RWPE2 (cell line): Measurements from ENCODE around the gene DDX17.

Experiments used
- ATAC-seq: fragments of 200-7000 bp; cut with Tn5 transposase; 3 replicates; pipeline ENCODE4 v1.9.1; 2021; ENCODE audit warnings: low read depth
- DNase-seq: peaks from one replicate; pipeline ENCODE4 v3.0.0-alpha.2; 2020; ENCODE audit warnings: low spot score
- H3K27ac ChIP-seq: fragments of 450-650 bp; 2 replicates; pipeline ENCODE4 v1.5.1; 2017; ENCODE audit warnings: mild to moderate bottlenecking; ENCODE audit not compliant: poor library complexity, severe bottlenecking
- H3K27me3 ChIP-seq: fragments of 250-450 bp; sonication (Bioruptor Pico); 2 replicates; pipeline ENCODE4 v1.5.1; 2021; ENCODE audit warnings: mild to moderate bottlenecking, moderate library complexity; ENCODE audit not compliant: insufficient read depth, poor library complexity, severe bottlenecking
- H3K36me3 ChIP-seq: fragments of 250-450 bp; sonication (Bioruptor Pico); 2 replicates; pipeline ENCODE4 v1.5.1; 2020; ENCODE audit warnings: low read depth, mild to moderate bottlenecking, moderate library complexity
- H3K4me1 ChIP-seq: fragments of 250-450 bp; sonication (Bioruptor Pico); 2 replicates; pipeline ENCODE4 v1.5.1; 2021; ENCODE audit warnings: mild to moderate bottlenecking, moderate library complexity; ENCODE audit not compliant: insufficient read depth, poor library complexity, severe bottlenecking
- H3K4me3 ChIP-seq: fragments of 250-450 bp; sonication (Bioruptor Pico); 2 replicates; pipeline ENCODE4 v1.5.1; 2021; ENCODE audit warnings: mild to moderate bottlenecking, moderate library complexity; ENCODE audit not compliant: severe bottlenecking
- H3K9me3 ChIP-seq: fragments of 250-450 bp; sonication (Bioruptor Pico); 2 replicates; pipeline ENCODE4 v1.5.1; 2021; ENCODE audit warnings: mild to moderate bottlenecking, moderate library complexity; ENCODE audit not compliant: severe bottlenecking
- TF ChIP-seq, protein P1 (sequence below): fragments of 450-650 bp; IDR thresholded peaks from one replicate; pipeline ENCODE4 v1.5.1; 2017; ENCODE audit warnings: mild to moderate bottlenecking, moderate library complexity; ENCODE audit not compliant: poor library complexity, severe bottlenecking

Gene DDX17

DNA sequence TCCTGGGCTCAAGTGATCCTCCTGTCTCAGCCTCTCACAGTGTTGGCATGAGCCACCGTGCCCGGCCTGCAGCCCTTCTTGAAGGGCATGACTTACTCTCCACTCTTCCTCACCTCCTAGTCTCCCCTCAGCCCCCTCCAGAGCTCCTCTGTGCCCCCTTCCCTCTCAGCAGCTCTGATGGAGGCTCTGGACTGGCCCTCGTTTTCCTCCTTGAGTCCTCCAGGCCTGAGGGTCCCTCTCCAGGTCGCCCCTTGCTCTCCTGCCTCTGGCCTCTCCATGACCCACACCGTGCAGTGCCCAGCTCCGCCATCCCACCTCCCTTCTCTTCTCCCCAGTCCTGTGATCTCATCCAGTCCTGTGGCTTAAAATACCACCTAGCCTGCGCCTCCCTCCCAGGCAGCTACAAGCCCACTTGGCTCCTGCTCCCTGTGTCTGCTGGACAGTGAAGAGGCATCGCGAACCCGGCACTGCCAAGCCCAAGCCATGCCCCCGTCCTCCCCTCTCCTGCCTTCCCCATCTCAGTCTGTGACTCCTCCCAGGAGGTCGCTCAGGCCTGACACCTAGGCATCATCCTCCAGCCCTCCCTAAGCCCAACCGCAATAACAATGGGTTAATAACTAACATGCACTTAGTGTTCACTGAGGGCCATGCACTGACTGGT is 63.0 kb downstream of the DDX17 start:
- no peaks in the 10 kb centered on the region for H3K4me1 ChIP-seq
- ATAC-seq (no peak; the same call in 2 of the 3 replicates), DNase-seq (no peak)
- no peaks in the 10 kb centered on the region for H3K9me3 ChIP-seq
- no peaks in the 10 kb centered on the region for H3K27me3 ChIP-seq
- no peak overlapping the region for H3K27ac ChIP-seq
- no peak overlapping the region for H3K4me3 ChIP-seq
- no peaks in the 10 kb centered on the region for H3K36me3 ChIP-seq
- TF ChIP-seq, protein P1, sequence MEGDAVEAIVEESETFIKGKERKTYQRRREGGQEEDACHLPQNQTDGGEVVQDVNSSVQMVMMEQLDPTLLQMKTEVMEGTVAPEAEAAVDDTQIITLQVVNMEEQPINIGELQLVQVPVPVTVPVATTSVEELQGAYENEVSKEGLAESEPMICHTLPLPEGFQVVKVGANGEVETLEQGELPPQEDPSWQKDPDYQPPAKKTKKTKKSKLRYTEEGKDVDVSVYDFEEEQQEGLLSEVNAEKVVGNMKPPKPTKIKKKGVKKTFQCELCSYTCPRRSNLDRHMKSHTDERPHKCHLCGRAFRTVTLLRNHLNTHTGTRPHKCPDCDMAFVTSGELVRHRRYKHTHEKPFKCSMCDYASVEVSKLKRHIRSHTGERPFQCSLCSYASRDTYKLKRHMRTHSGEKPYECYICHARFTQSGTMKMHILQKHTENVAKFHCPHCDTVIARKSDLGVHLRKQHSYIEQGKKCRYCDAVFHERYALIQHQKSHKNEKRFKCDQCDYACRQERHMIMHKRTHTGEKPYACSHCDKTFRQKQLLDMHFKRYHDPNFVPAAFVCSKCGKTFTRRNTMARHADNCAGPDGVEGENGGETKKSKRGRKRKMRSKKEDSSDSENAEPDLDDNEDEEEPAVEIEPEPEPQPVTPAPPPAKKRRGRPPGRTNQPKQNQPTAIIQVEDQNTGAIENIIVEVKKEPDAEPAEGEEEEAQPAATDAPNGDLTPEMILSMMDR, result no peak

DNA sequence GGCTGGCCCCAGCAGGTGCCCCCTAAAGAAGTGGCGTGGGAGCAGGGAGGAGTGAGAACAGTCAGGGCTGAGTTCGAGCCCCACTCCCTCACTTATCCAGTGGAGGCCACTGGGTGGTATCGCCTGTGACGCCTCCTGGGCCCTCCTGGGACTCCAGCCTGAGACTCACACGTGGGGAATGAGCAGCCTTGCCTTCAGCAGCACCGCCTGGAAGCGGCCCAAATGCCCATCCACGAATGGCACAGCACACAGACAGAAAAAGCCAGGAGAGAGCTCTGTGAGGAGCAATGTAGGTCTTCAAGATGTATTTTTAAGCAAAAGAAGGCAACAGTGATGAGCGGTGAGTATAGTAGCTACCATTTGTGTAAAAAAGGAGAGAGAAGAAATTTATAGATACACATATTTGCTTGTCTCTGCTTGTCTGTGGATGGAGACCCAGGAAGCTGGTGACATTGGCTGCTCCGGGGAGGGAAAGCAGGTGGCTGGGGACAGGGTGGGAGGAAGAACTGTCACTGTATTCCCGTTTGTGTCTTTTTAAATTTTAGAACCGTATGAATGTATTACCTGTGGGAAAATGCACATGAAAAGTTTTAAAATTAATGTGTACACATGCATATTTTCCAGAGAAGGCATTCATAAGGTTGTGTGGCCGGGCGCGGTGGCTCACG is 64.4 kb downstream of the DDX17 start:
- no peak overlapping the region for H3K27ac ChIP-seq
- no peaks in the 10 kb centered on the region for H3K36me3 ChIP-seq
- H3K4me1 ChIP-seq, result no peaks in the 10 kb centered on the region
- H3K9me3 ChIP-seq, result no peaks in the 10 kb centered on the region
- 0 out of 3 replicates have a peak, but pooled peaks have one; percentile 40 for ATAC-seq
- TF ChIP-seq, protein P1, result no peak
- H3K4me3 ChIP-seq, result no peak overlapping the region
- no peak for DNase-seq
- H3K27me3 ChIP-seq, result no peaks in the 10 kb centered on the region

DNA sequence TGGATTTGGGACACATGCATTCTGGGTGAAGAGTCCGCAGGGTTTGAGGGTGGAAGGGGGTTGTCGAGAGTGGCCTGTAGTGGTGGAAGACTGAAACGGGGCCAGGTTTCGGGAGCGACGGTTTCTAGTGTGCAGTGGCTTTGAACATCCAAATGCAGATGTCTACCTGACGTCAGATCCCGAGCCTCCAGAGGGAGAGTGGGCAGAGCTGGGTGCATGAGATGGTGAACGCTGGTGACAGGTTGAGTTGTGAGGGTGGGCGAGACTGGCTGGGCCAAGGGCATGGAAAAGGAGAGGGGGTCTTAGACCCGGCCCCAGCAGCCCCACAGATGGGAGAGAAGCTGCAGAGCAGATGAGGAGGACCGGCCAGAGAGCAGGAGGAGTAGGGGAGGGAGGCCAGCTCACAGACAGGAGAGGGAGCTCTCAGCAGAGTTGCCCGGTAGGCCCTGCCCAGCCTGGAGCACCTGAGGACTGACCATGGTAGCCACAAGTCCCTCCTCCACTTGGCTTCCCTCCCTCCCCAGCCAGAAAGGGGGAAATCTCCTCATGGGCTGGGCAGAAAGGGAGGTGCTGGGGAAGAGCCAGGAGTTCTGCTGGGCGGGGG is 65.3 kb downstream of the DDX17 start:
- H3K36me3 ChIP-seq, result no peaks in the 10 kb centered on the region
- no peak overlapping the region for H3K4me3 ChIP-seq
- DNase-seq, result no peak
- no peaks in the 10 kb centered on the region for H3K9me3 ChIP-seq
- H3K27ac ChIP-seq, result no peak overlapping the region
- ATAC-seq, result no peak
- TF ChIP-seq, protein P1, result no peak
- no peaks in the 10 kb centered on the region for H3K4me1 ChIP-seq
- H3K27me3 ChIP-seq, result no peaks in the 10 kb centered on the region

DNA sequence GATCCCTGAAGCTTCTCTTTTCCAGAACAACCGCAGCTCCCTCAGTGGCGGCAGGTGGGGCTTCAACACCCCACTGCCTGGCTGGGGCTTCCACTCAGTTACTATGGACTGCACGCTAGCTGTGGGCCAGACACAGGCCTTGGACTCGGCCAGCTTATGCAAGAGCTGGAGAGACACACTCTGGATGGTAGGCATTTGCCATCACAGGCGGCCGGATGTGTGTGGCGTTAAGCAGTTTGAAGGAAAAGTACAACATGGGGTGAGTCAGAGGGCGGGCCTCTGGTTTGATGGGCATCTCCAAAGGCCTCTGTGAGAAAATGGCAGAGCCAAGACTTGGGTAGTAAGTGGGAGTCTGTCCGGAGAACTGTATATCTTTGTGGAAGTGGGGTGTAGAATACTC is 68.7 kb downstream of the DDX17 start:
- TF ChIP-seq, protein P1, result no peak
- H3K27me3 ChIP-seq, result no peaks in the 10 kb centered on the region
- no peaks in the 10 kb centered on the region for H3K36me3 ChIP-seq
- no peaks in the 10 kb centered on the region for H3K9me3 ChIP-seq
- no peak overlapping the region for H3K4me3 ChIP-seq
- DNase-seq, result no peak
- no peaks in the 10 kb centered on the region for H3K4me1 ChIP-seq
- ATAC-seq, result no peak
- no peak overlapping the region for H3K27ac ChIP-seq
